Panc1 (cell line): ENCODE results near the gene TUFM. TPM values are rescaled to one million over a fixed set of nuclear protein-coding genes. Genes with fewer than 3 reads are reported as not detected.

ENCODE experiments used
- ATAC-seq: fragments of 200-7000 bp; cut with Tn5 transposase; 2 replicates; pipeline ENCODE4 v1.9.1; 2020; ENCODE audit warnings: mild to moderate bottlenecking, moderate library complexity
- BruUV-seq: library from RNA; stranded (reverse); fragments of 400-500 nt; replicated peaks from 2 replicates; lab custom pipeline; 2021; lab: Mats Ljungman, UMichigan
- CTCF ChIA-PET: fragments of 300-600 bp; sonication (Branson Sonifier 250); formaldehyde crosslinking; loops from one replicate; lab custom pipeline; 2022; ENCODE audit warnings: antibody characterized with exemption; lab: Charles Lee
- POLR2A ChIA-PET: fragments of 300-600 bp; sonication (Branson Sonifier 250); formaldehyde crosslinking; loops from one replicate; lab custom pipeline; 2022; ENCODE audit warnings: antibody characterized with exemption; lab: Charles Lee
- DNase-seq: peaks from one replicate; pipeline ENCODE4 v3.0.0-alpha.2; 2010; ENCODE audit warnings: low read depth, low spot score
- H3K27ac ChIP-seq: 2 replicates; pipeline ENCODE4 v1.5.1; 2011; ENCODE audit warnings: mild to moderate bottlenecking, low read length, inconsistent platforms
- H3K27me3 ChIP-seq: fragments of 200-500 bp; sonication (Bioruptor generic); 2 replicates; pipeline ENCODE4 v1.6.0; 2014; ENCODE audit warnings: low read length, inconsistent platforms; ENCODE audit not compliant: control insufficient read depth, insufficient read depth
- H3K36me3 ChIP-seq: fragments of 200-500 bp; sonication (Bioruptor generic); 2 replicates; pipeline ENCODE4 v1.5.1; 2014; ENCODE audit warnings: inconsistent platforms, mild to moderate bottlenecking, low read length, moderate library complexity; ENCODE audit not compliant: control insufficient read depth, insufficient read depth
- H3K4me1 ChIP-seq: 2 replicates; pipeline ENCODE4 v1.5.1; 2011; ENCODE audit warnings: inconsistent platforms, mild to moderate bottlenecking, low read length, moderate library complexity; ENCODE audit not compliant: control insufficient read depth, insufficient read depth
- H3K4me3 ChIP-seq, 2 experiments: 2 replicates each; pipeline ENCODE4 v1.5.1; 2011 to 2012; ENCODE audit warnings: low read depth in 2 of 2, low read length in 2 of 2, mild to moderate bottlenecking in 2 of 2, inconsistent platforms in 1 of 2, moderate library complexity in 1 of 2
- H3K9me3 ChIP-seq: fragments of 200-500 bp; sonication (Bioruptor generic); 2 replicates; pipeline ENCODE4 v1.5.1; 2014; ENCODE audit warnings: low read depth, mild to moderate bottlenecking, inconsistent platforms, low read length, moderate library complexity; ENCODE audit not compliant: control insufficient read depth, insufficient read depth
- POLR2AphosphoS5 ChIP-seq: IDR thresholded peaks from 2 replicates; pipeline ENCODE4 v1.6.1; 2012; ENCODE audit warnings: mild to moderate bottlenecking, low read depth, low read length, moderate library complexity
- REST ChIP-seq, 2 experiments: IDR thresholded peaks; 2 replicates each; pipeline ENCODE4 v1.6.1; 2011 to 2012; ENCODE audit warnings: low read depth in 2 of 2, control low read depth in 1 of 2, low read length in 1 of 2, mild to moderate bottlenecking in 1 of 2, moderate library complexity in 1 of 2; ENCODE audit not compliant: insufficient read depth in 1 of 2
- SIN3A ChIP-seq: IDR thresholded peaks from 2 replicates; pipeline ENCODE4 v1.6.1; 2012; ENCODE audit warnings: low read depth, mild to moderate bottlenecking, low read length, moderate library complexity, borderline replicate concordance; ENCODE audit not compliant: insufficient read depth
- TCF7L2 ChIP-seq: IDR thresholded peaks from 2 replicates; pipeline ENCODE4 v1.6.1; 2011; ENCODE audit warnings: mild to moderate bottlenecking, low read depth, low read length, inconsistent platforms
- in situ Hi-C: cut with HindIII; loops from 2 replicates; pipeline ENCODE4 v1.10.0; 2016; ENCODE audit warnings: low sequenced_read_pairs, low pct_unique_long_range_greater_than_20kb
- intact Hi-C: fragments of 100-400 bp; cut with micrococcal nuclease; formaldehyde crosslinking; loops from one replicate; pipeline ENCODE4 v1.10.0; 2022; ENCODE audit not compliant: unreplicated experiment
- total RNA-seq: library from RNA; stranded (reverse); gene quantifications from one replicate; pipeline ENCODE4 v1.2.1, GENCODE V29; 2021; ENCODE audit not compliant: unreplicated experiment
- TF ChIP-seq, protein P1 (sequence below): fragments of 450-650 bp; IDR thresholded peaks from 2 replicates; pipeline ENCODE4 v1.5.1; 2017; ENCODE audit warnings: mild to moderate bottlenecking

TUFM gene
- total RNA-seq, 1 experiment from 2014 or later, result 231 TPM

DNA sequence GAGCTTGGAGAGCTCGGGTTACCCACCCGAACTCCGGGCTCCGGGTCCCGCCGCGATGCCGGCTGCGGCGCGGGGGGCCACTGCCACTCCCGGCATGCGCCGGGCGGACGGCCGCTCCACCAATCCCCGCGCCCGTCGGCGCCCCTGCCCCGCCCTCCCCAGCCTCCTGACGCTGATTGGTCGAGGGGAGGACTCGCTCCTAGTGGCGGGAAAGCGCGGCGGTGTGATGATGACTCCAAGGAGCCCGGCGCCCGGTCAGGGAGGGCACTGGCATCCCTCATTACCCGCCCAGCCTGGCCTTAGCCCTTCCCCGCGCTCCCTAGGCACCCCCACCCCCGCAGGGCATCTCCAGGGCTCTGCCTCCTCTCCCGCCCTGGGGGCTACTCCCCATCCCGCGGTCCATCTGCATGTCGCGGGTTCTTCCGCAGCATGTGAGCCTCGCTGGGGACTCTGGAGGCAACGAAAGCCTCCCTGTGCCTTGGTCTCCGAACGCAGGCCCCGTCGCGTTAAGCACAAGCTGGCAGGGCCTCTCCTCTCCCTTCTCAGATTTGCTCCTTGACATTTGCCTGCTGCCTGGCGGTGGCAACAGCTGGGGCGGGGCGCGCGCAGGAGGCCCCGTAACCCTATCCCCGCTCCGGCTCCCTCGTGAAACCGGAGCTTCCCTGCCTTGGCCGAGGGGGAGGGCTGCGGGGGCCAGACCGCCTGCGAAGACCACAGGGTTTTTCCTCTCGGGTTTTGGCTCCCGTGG, 33.9 kb upstream of the TUFM start:
- peaks cover 31% of the 10 kb centered on the region for H3K4me1 ChIP-seq
- TF ChIP-seq SIN3A, result 0 out of 2 replicates have a peak, but pooled peaks have one; percentile 25
- TF ChIP-seq REST (IDR thresholded peaks at IDR 0.05; ENCODE audit: insufficient read depth in 1 of 2, low read depth in 2 of 2, low read length in 1 of 2), result no peak
- TF ChIP-seq TCF7L2, result no peak
- TF ChIP-seq, protein P1, sequence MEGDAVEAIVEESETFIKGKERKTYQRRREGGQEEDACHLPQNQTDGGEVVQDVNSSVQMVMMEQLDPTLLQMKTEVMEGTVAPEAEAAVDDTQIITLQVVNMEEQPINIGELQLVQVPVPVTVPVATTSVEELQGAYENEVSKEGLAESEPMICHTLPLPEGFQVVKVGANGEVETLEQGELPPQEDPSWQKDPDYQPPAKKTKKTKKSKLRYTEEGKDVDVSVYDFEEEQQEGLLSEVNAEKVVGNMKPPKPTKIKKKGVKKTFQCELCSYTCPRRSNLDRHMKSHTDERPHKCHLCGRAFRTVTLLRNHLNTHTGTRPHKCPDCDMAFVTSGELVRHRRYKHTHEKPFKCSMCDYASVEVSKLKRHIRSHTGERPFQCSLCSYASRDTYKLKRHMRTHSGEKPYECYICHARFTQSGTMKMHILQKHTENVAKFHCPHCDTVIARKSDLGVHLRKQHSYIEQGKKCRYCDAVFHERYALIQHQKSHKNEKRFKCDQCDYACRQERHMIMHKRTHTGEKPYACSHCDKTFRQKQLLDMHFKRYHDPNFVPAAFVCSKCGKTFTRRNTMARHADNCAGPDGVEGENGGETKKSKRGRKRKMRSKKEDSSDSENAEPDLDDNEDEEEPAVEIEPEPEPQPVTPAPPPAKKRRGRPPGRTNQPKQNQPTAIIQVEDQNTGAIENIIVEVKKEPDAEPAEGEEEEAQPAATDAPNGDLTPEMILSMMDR, result no peak
- TF ChIP-seq POLR2AphosphoS5, result peak; percentile 68; the same call in 1 of the 2 replicates
- POLR2A ChIA-PET, result no interaction called here
- peak overlapping the region; percentile 70 to 76 for H3K4me3 ChIP-seq
- DNase-seq (peak; percentile 30), ATAC-seq (peak; percentile 92)
- H3K27me3 ChIP-seq, result no peaks in the 10 kb centered on the region
- in situ Hi-C loops (no loop called here), intact Hi-C loops (loop anchor here (10.0 kb wide), 1 partner anchor 65 kb away; no protein-coding TSS in a partner anchor)
- no peaks in the 10 kb centered on the region for H3K9me3 ChIP-seq
- peak overlapping the region; percentile 77 for H3K27ac ChIP-seq
- no peaks in the 10 kb centered on the region; the same call in 1 of the 2 replicates for H3K36me3 ChIP-seq
- no TSS peak for BruUV-seq
- CTCF ChIA-PET, result interaction anchor here (0.8 kb wide), 1 partner anchor 65 kb away, joined by 7 read pairs; no protein-coding TSS in a partner anchor

DNA sequence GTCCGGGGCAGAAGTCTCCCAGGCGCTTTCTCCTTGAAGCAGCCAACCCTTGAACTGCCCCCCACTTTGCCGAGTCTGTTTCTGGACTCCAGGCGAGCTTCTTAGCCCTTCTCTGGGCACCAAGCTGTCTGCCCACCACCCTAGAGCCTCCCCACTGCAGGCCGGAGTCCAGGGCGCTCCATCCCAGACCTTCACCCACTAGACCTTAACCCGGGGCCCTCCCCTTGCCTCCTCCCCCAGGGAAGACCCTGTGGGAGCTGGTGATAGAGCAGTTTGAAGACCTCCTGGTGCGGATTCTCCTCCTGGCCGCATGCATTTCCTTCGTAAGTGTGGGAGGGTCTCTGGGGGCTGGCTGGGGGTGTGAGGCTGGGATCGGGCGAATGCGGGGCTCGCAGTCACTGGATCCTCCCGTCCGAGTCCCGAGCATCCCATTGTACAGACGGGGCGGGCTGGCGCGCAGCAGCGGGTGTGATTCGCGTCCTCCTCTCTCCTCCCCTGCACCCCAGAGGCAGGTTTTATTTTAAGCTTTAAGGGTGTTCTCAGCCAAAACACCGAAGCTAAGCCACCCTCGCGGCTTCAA, 33.2 kb upstream of the TUFM start:
- Histone ChIP-seq H3K27ac (peak overlapping the region; percentile 77), H3K4me1 (peaks cover 31% of the 10 kb centered on the region), H3K4me3 (peak overlapping the region; percentile 70 to 76), H3K9me3 (no peaks in the 10 kb centered on the region), H3K27me3 (no peaks in the 10 kb centered on the region), H3K36me3 (no peaks in the 10 kb centered on the region; the same call in 1 of the 2 replicates)
- intact Hi-C loops (loop anchor here (10.0 kb wide), 1 partner anchor 65 kb away; no protein-coding TSS in a partner anchor), in situ Hi-C loops (no loop called here)
- DNase-seq (no peak), ATAC-seq (peak; percentile 67)
- CTCF ChIA-PET, result interaction anchor here (0.8 kb wide), 1 partner anchor 66 kb away, joined by 7 read pairs; no protein-coding TSS in a partner anchor
- BruUV-seq, result no TSS peak
- POLR2A ChIA-PET, result no interaction called here
- TF ChIP-seq SIN3A, result 0 out of 2 replicates have a peak, but pooled peaks have one; percentile 4
- TF ChIP-seq, protein P1, result no peak
